MM.1S (cell line): ENCODE data around the gene FGFRL1.

Source experiments
- DNase-seq: peaks from one replicate; pipeline ENCODE4 v3.0.0-alpha.2; 2015
- H2AFZ ChIP-seq: fragments of 300-600 bp; sonication (generic); 2 replicates; pipeline ENCODE4 v1.6.0; 2016; ENCODE audit warnings: antibody characterized with exemption, low read length
- H3F3A ChIP-seq: fragments of 300-600 bp; sonication (generic); 2 replicates; pipeline ENCODE4 v1.6.1; 2016; ENCODE audit warnings: mild to moderate bottlenecking, antibody characterized with exemption, low read length, moderate library complexity, mixed read lengths; ENCODE audit not compliant: insufficient read depth
- H3K27ac ChIP-seq: fragments of 300-600 bp; sonication (generic); 2 replicates; pipeline ENCODE4 v1.5.1; 2016; ENCODE audit warnings: mild to moderate bottlenecking, low read length
- H3K27me3 ChIP-seq: fragments of 300-600 bp; sonication (generic); replicated peaks from 2 replicates; pipeline ENCODE4 v1.6.0; 2016; ENCODE audit warnings: low read length; ENCODE audit not compliant: insufficient read depth
- H3K36me3 ChIP-seq: fragments of 300-600 bp; sonication (generic); replicated peaks from 2 replicates; pipeline ENCODE4 v1.6.1; 2016; ENCODE audit warnings: mild to moderate bottlenecking, low read length, mixed read lengths; ENCODE audit not compliant: insufficient read depth
- H3K4me1 ChIP-seq: fragments of 300-600 bp; sonication (generic); 2 replicates; pipeline ENCODE4 v1.6.1; 2016; ENCODE audit warnings: low read length, mixed read lengths
- H3K4me2 ChIP-seq: fragments of 300-600 bp; sonication (generic); 2 replicates; pipeline ENCODE4 v1.6.0; 2016; ENCODE audit warnings: low read depth, low read length
- H3K4me3 ChIP-seq: fragments of 300-600 bp; sonication (generic); 2 replicates; pipeline ENCODE4 v1.5.1; 2016; ENCODE audit warnings: low read length, mixed read lengths
- H3K79me2 ChIP-seq: fragments of 300-600 bp; sonication (generic); 2 replicates; pipeline ENCODE4 v1.6.1; 2016; ENCODE audit warnings: mixed run types, low read length, mixed read lengths
- H3K9ac ChIP-seq: fragments of 300-600 bp; sonication (generic); 2 replicates; pipeline ENCODE4 v1.6.1; 2016; ENCODE audit warnings: low read length, mixed read lengths
- H3K9me2 ChIP-seq: fragments of 300-600 bp; sonication (generic); replicated peaks from 2 replicates; pipeline ENCODE4 v1.6.1; 2016; ENCODE audit warnings: mild to moderate bottlenecking, low read length, mixed read lengths; ENCODE audit not compliant: insufficient read depth
- H3K9me3 ChIP-seq: fragments of 300-600 bp; sonication (generic); replicated peaks from 2 replicates; pipeline ENCODE4 v1.6.1; 2016; ENCODE audit warnings: mild to moderate bottlenecking, low read length, mixed read lengths; ENCODE audit not compliant: insufficient read depth
- H4K20me1 ChIP-seq: fragments of 300-600 bp; sonication (generic); 2 replicates; pipeline ENCODE4 v1.6.1; 2016; ENCODE audit warnings: mild to moderate bottlenecking, low read length, moderate library complexity, mixed read lengths; ENCODE audit not compliant: insufficient read depth
- CTCF ChIP-seq: fragments of 300-600 bp; sonication (generic); IDR thresholded peaks from 2 replicates; pipeline ENCODE4 v1.5.1; 2016; ENCODE audit warnings: antibody characterized with exemption, low read length, mixed read lengths
- EZH2 ChIP-seq: fragments of 300-600 bp; sonication (generic); optimal IDR thresholded peaks from 2 replicates; pipeline ENCODE3; 2017; ENCODE audit warnings: low read depth, mild to moderate bottlenecking, antibody characterized with exemption, low read length, mixed read lengths
- EZH2phosphoT487 ChIP-seq: fragments of 300-600 bp; sonication (generic); IDR thresholded peaks from 2 replicates; pipeline ENCODE4 v1.6.1; 2018; ENCODE audit warnings: antibody characterized with exemption, low read length

Gene FGFRL1

GRCh38 chr4:1061760-1062159, 50.3 kb downstream of the FGFRL1 start:
- no peaks in the 10 kb centered on the region for H3K9me2 ChIP-seq
- DNase-seq: no peak
- no peak overlapping the region for H3K9ac ChIP-seq
- H3K4me1 ChIP-seq: no peaks in the 10 kb centered on the region
- no peak overlapping the region for H2AFZ ChIP-seq
- H3K9me3 ChIP-seq: no peaks in the 10 kb centered on the region
- no peaks in the 10 kb centered on the region for H3K36me3 ChIP-seq
- H3K4me3 ChIP-seq: no peak overlapping the region
- H3K27me3 ChIP-seq: peaks cover 14% of the 10 kb centered on the region; the same call in 1 of the 2 replicates
- H3K79me2 ChIP-seq: no peaks in the 10 kb centered on the region
- H3K4me2 ChIP-seq: no peak overlapping the region
- H3K27ac ChIP-seq: no peak overlapping the region
- H3F3A ChIP-seq: no peaks in the 10 kb centered on the region
- TF ChIP-seq EZH2 (no peak), EZH2phosphoT487 (no peak), CTCF (no peak)
- H4K20me1 ChIP-seq: no peaks in the 10 kb centered on the region

- no peak for DNase-seq
- H4K20me1 ChIP-seq: no peaks in the 10 kb centered on the region
- H3K79me2 ChIP-seq: no peaks in the 10 kb centered on the region
- no peak overlapping the region for H3K4me2 ChIP-seq
- H3K4me3 ChIP-seq: no peak overlapping the region
- no peak overlapping the region for H3K9ac ChIP-seq
- H3K36me3 ChIP-seq: no peaks in the 10 kb centered on the region
- H3K4me1 ChIP-seq: no peaks in the 10 kb centered on the region
- H3F3A ChIP-seq: no peaks in the 10 kb centered on the region
- H3K9me3 ChIP-seq: no peaks in the 10 kb centered on the region
- H2AFZ ChIP-seq: no peak overlapping the region
- no peak overlapping the region for H3K27ac ChIP-seq
- TF ChIP-seq EZH2 (no peak), EZH2phosphoT487 (no peak), CTCF (no peak)
- no peaks in the 10 kb centered on the region for H3K9me2 ChIP-seq
- H3K27me3 ChIP-seq: peaks cover 8% of the 10 kb centered on the region; the same call in 1 of the 2 replicates
Observed at GRCh38 chr4:1062419-1062818, 51.0 kb downstream of the FGFRL1 start.

GRCh38 chr4:1065732-1066131, 54.3 kb downstream of the FGFRL1 start:
- H3K9ac ChIP-seq: no peak overlapping the region
- no peaks in the 10 kb centered on the region for H3K9me2 ChIP-seq
- H2AFZ ChIP-seq: no peak overlapping the region
- no peaks in the 10 kb centered on the region for H3K4me1 ChIP-seq
- H3K4me2 ChIP-seq: no peak overlapping the region
- no peak overlapping the region for H3K27ac ChIP-seq
- H3F3A ChIP-seq: no peaks in the 10 kb centered on the region
- no peaks in the 10 kb centered on the region for H3K9me3 ChIP-seq
- H3K79me2 ChIP-seq: no peaks in the 10 kb centered on the region
- DNase-seq: no peak
- TF ChIP-seq EZH2phosphoT487 (no peak), EZH2 (no peak), CTCF (no peak)
- H3K4me3 ChIP-seq: no peak overlapping the region
- no peaks in the 10 kb centered on the region for H4K20me1 ChIP-seq
- H3K27me3 ChIP-seq: peaks cover 6% of the 10 kb centered on the region; the same call in 1 of the 2 replicates
- no peaks in the 10 kb centered on the region for H3K36me3 ChIP-seq
